UCSD-AML1 (cell line): Measurements from ENCODE around the gene FOXD1.
"Not testable (repeated sequence)": the region's sequence is repeated elsewhere in the genome, so short reads cannot be mapped to it uniquely, and the experiment has no call there.

ENCODE experiments used
- DNase-seq: peaks from one replicate; lab custom pipeline; 2025; ENCODE audit not compliant: unreplicated experiment; lab: John Stamatoyannopoulos, UW

Gene FOXD1

DNA sequence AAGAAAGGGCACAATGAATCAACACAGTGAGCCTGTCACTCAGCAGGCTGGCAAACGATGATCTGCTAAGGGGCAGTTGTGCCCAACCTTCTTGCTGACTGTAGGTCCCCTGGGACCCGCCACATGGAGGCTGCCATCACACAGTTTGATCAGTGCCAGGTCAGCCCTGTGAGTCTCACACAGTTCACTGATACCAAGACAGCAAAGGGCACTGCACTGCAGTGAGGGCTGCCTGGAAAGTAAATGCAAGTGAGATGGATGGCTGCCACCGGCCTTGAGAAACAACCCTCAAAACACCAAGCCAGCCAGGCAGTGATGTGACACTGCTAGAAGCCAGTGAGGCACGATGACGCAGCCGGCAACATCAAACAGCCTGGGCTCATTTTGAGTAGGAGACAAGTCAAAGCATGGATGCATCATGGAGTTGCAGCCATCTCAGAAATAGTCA lies 30.3 kb downstream of the FOXD1 start:
- DNase-seq: no peak

DNA sequence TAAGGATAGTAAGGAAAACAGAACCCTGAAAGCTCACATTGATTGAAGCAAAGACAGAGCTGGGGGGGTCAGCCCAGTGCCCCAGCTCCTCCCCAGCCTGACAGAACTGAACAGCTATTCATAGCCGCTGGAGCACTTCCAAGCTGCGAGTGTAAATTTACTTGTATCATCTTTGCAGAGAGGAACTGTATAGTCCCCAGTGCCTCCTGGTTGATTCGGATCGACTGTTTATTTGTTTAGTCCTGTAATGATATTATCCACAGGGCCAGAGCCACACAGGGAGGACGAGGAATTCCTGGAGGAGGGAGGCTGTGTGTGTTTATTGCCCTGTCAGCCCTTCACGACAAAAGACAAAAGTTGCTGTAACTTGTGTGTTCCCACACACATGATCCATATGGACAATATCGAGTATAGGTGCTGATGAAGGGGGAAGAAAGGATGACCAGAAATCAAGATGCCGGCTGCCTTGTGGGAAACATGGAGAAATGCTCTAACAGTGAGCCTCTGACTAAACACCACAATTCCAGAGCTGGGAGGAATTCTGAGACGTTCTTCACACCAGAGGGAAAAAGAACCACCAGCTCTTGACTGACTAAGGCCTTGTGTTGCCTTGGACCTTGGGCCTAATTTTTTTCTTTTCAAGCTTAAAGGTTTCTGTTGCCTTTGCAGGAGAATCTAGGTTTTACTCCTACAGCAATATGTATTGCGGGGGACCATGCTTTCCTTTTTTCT lies 31.1 kb downstream of the FOXD1 start:
- DNase-seq: no peak

DNA sequence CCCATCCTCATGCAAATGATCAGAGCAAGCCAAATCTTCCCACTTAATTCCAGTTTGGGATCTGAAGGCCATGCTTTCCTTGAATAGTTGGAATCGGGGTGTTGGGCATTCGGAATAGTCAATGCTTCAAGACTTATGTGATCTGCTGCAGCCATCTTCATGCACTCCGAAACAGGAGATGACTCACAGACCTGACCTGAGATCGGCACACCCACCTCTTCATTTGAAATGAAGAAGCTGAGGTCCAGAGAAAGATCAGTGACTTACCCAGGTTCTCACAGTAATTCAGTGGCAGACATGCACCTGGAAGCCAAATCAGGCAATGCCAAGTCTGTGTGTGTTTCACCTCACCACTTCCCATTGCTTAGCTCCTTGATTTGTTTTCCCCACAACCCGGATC lies 33.0 kb downstream of the FOXD1 start:
- DNase-seq: no peak

DNA sequence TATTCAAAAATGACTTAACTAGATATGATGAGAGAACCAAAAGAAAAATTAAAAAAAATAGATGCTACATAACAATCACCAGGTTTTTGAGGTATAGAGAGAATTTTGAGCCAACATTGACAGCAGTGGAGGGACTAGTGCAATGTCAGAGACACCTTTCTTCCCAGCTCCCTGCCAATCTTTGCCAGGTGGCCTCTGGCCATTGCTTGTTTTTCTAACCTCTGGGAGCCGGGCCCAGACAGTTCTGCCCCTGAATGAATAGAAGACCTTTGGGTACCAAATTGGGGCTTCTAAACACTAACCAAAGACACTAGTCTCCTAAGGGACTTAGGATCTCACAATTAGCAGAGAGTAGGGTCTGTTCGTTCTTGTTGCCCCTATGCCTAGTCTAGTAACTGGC lies 33.4 kb downstream of the FOXD1 start:
- no peak for DNase-seq

DNA sequence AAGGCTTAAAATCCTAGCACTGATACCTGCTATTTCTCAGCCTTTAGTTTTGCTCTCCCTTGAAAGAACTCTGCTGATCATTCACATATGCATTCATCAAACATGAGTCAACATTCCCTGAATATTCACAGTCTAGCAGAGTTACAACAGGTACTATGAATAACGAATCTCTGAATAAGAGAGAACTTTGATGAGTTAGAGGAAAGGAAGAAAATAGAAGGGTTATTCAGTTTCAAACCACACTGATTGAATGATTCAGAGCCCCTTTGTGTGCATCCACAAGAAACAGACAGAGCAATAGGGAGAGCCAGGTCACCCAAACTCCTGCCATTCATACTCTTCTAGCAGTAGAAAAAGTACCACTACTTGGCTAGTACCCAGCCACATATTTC lies 36.0 kb downstream of the FOXD1 start:
- no peak for DNase-seq

DNA sequence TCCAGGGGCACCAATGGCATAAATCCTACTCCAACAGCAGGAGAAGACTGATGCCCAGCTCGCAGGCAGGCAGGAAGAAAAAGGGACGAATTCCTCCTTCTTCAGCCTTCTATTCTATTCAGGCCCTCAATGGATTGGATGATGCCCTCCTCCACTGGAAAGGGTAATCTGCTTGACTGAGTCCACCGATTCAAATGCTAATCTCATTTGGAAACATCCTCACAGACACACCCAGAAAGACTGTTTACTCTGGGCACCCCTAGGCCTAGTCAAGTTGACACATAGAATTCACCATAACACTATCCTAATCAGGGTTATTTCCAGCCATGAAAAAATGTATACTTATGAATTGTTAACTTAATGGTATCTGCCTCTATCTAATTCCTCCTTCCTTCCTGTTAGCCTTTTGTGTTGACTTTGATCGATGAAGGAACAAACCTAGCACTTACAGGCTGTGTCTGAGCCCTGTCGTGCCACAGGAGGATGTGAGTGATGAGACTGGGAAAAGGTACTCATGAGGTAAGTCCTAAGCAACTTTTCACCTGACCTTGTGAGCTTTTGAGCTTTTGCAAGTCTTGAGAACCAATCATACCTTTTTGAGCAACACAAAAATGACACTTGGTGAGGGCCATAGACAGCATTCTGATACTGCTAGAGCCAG lies 36.5 kb downstream of the FOXD1 start:
- DNase-seq: no peak

DNA sequence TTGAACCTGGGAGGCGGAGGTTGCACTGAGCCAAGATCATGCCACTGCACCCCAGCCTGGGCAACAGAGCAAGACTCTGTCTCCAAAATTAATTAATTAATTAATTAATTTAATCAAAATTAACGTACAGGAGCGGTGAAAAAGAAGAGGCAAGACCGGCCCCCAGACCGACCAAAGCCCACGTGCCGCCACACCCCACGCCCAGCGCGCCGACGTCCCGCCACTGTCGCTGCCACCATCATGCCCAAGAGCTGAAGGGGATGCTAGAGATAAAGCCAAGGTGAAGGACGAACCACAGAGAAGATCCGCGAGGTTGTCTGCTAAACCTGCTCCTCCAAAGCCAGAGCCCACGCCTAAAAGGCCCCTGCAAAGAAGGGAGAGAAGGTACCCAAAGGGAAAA lies 38.6 kb downstream of the FOXD1 start:
- not testable (repeated sequence) for DNase-seq

DNA sequence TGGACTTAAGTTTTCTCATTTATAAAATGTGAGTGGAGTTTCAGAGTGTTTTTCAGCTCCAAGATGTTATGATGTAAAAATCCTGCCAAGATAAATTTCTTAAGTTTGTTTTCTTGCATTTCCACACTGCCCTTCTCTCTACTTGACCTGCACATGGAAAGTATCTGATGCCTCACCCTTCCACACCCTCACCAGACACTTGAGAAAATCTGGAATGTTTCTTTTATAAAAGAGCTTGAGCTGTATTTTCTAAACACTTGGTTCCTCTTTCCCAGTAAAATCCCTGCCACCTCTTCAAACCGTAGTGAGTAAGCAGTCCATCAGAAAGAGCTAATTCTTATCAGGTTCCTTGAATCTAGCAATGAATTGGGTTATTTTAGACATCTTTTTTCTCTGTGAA lies 42.9 kb downstream of the FOXD1 start:
- no peak for DNase-seq

DNA sequence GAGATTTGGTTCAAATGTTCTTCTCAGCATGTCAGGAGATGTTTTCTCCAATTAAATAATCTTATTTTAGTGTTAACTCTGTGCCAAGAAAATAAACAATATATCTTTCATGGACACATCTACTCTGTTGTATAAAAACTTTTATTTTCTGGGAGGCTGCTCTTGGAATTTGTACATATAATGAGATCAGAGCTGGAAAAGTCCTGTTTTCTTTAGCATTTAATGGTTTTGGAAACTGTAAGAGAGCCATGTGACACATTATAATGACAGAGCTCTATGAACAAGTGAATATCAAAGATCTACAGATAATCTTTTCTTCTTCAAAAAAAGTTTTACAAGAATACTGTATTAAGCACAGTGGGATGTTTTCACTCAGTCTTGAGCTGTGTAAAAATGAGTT lies 48.8 kb downstream of the FOXD1 start:
- DNase-seq: no peak
